Ramos (cell line): ENCODE measurements around the gene KLRK1.
"Not testable (repeated sequence)": the region's sequence is repeated elsewhere in the genome, so short reads cannot be mapped to it uniquely, and the experiment has no call there.

ENCODE experiments used
- in situ Hi-C: fragments of 300-500 bp; cut with MboI; formaldehyde crosslinking; loops from one replicate; pipeline ENCODE4 v1.14.3; 2022; ENCODE audit warnings: low sequenced_read_pairs; ENCODE audit not compliant: unreplicated experiment

KLRK1 gene

GRCh38 chr12:10389904-10390303 is at the start of gene KLRK1:
KLRK1 (minus strand) TSS chr12:10390041; CDS start chr12:10388810, 1,231 bp downstream.
- in situ Hi-C loops: loop anchor here (10.0 to 25.0 kb wide), 2 partner anchors 655 to 728 kb away; partner anchors contain the start of genes CLEC2D and CLECL1

- in situ Hi-C loops: not testable (repeated sequence)
Measured at GRCh38 chr12:10437601-10438000, 47.8 kb upstream of the KLRK1 start.

DNA sequence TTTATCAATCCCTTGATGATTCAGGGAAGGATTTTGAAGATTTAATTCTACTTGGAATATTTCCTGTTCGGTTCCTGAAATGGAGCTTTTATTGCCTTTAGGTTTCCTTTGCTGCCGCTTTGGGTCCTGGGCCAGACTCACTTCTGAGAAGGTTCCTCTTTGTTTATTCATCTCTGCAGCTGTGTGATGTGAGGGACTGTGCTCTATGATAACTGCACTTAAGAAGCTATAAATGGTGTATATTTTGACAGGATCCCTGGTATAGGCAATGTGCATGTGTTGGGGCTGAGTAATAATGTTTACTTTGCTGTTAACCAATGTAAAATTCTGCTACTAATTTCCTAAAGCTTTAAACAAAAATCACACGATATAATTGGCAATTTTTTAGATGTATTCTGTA is 46.0 kb upstream of the KLRK1 start, which contains the start of gene KLRC2:
Gene KLRC2, minus strand, starts transcription at position 195 of the 400 bp plus-strand sequence. Its CDS starts 24 bp downstream, at position 171.
- in situ Hi-C loops: not testable (repeated sequence)

GRCh38 chr12:10430623-10431022 is 40.8 kb upstream of the KLRK1 start:
- in situ Hi-C loops: not testable (repeated sequence)

DNA sequence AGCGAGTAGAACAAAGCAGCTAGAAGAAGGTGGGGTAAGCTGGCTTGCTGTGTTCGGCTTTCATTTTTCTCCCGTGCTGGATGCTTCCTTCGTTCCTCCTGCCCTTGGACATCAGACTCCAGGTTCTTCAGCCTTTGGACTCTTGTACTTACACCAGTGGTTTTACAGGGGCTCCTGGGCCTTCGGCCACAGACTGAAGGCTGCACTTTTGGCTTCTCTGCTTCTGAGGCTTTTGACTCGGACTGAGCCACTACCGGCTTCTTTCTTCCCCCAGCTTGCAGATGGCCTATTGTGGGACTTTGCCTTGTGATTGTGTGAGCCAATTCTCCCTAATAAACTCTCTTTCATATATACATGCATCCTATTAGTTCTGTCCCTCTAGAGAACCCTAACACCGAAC is 36.1 kb upstream of the KLRK1 start:
- in situ Hi-C loops: not testable (repeated sequence)

DNA sequence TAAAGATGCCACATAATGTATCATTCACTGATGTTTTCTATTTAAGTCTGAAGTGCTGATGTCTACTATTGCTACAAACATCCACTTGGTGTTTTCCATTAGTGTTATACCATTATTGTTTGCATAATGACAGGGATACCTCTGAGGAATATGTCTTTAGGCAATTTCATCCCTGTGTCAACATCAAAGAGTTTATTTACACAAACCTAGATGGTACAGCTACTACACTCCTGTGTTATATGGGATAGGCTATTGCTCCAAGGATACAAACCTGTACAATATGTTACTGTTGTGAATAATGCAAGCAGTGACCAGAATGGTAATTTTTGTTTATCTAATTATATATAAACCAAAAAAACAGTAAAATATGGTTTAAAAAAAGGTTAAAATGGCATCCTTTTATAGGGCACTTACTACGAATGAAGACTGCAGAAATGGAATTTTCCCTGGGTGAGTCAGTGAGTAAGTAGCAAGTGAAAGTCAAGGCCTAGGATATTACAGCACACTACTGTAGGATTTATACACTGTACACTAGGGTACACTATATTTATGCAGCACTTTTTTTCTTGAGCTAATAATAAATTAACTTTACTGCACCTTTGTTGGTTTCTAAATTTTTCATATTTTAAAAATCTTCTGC is 34.5 kb upstream of the KLRK1 start:
- in situ Hi-C loops: not testable (repeated sequence)

- in situ Hi-C loops: not testable (repeated sequence)
Measured at GRCh38 chr12:10422159-10422558, 32.3 kb upstream of the KLRK1 start.

GRCh38 chr12:10420334-10420733 is 30.5 kb upstream of the KLRK1 start, which contains the start of gene KLRC3:
KLRC3 (minus strand) TSS chr12:10420595; CDS start chr12:10420550, 45 bp downstream.
- in situ Hi-C loops: not testable (repeated sequence)

GRCh38 chr12:10409392-10409791 is 19.6 kb upstream of the KLRK1 start, which contains the start of gene KLRC4:
KLRC4 (minus strand) TSS chr12:10409757; CDS start chr12:10409575, 182 bp downstream.
- in situ Hi-C loops: no loop called here

GRCh38 chr12:10408842-10409241 is 19.0 kb upstream of the KLRK1 start:
- in situ Hi-C loops: no loop called here

GRCh38 chr12:10406725-10407124 is 16.9 kb upstream of the KLRK1 start:
- in situ Hi-C loops: no loop called here

DNA sequence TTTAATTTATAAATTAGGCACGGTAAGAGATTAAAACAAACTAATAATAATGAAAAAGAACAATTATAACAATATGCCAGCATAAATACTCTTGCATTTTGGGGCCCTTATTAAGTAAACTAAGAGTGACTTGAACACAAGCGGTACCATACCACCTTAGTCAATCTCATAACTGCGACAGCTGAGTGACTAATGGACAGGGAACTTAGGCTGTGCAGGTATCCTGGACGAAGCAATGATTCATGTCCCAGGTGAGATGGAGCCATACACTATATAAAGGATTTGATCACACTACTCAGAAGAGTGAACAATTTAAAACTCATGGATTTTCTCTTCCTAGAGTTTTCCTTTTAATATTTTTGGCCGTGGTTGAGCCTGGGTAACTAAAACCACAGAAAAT is 15.5 kb upstream of the KLRK1 start:
- in situ Hi-C loops: no loop called here

GRCh38 chr12:10404798-10405197 is 15.0 kb upstream of the KLRK1 start:
- in situ Hi-C loops: no loop called here

- in situ Hi-C loops: no loop called here
Measured at GRCh38 chr12:10400829-10401228, 11.0 kb upstream of the KLRK1 start.

DNA sequence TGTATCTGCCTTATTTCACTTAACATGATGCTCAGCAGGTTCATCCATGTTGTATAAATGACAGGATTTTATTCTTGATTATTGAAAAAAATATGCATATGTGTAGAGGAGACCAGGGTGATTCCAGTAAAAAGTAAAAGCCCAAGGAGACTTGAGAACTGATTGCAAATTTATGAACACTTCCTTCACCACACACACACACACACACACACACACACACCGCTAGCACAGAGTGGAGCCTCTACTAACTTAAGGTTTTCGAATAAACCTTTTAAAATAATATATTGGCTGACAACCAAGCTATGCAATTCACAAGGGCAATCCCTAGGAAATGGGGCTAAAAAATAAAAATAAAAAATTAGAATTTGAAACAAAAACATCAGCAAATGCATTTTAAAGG is 8.3 kb upstream of the KLRK1 start:
- in situ Hi-C loops: loop anchor here (5.0 to 25.0 kb wide), 2 partner anchors 159 to 736 kb away; partner anchors contain the start of gene CLEC2D

DNA sequence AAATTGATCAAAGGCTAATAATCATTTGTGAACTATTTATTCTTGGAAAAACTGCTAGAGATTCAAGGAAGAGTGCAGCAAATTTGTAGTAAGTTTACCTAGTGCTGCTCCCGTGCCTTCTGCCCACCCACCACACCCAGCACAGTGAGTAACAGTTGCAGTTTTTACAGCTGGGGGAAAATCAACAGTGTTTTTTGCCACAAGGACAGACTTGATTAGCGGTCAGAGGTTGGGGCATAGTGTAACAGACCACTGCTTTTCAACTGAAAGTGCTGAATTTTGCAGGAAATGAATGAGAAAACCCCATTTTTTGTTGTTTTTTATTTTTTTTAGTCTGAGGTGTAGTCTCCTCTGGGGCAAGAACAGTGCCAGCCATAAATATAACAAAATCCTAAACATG is 7.5 kb upstream of the KLRK1 start:
- in situ Hi-C loops: loop anchor here (5.0 to 25.0 kb wide), 2 partner anchors 160 to 735 kb away; partner anchors contain the start of gene CLEC2D

GRCh38 chr12:10396176-10396575 is 6.3 kb upstream of the KLRK1 start:
- in situ Hi-C loops: loop anchor here (5.0 to 25.0 kb wide), 2 partner anchors 161 to 734 kb away; partner anchors contain the start of gene CLEC2D

DNA sequence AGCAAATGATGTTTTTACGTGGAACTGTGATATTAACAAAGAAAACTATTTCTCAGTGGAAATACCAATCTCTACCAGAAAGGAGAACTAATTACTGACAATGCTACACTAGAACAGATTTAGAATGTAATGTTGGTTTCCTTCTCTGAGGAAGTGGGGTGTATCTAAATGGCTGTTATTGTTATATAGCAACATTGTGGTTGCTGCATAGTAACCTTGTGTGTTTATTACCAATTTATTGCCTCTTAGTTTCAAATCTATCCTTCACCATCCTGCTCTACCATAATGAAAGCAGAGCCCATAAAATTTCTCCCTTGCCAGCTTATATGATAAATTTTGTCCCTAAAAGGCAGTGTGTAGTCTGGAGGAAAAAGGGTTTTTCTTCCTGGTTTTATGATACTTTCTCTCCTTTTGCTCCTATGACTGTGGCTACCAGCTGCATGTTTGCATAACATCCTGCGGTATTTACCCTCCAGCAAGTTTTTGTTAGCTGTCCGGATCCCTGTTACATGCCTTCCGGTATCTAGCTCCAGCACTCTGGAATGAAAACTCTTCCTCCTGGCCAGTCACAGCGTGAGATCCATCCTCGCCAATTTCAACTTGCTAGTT is 5.7 kb upstream of the KLRK1 start:
- in situ Hi-C loops: loop anchor here (5.0 to 25.0 kb wide), 2 partner anchors 162 to 733 kb away; partner anchors contain the start of gene CLEC2D

DNA sequence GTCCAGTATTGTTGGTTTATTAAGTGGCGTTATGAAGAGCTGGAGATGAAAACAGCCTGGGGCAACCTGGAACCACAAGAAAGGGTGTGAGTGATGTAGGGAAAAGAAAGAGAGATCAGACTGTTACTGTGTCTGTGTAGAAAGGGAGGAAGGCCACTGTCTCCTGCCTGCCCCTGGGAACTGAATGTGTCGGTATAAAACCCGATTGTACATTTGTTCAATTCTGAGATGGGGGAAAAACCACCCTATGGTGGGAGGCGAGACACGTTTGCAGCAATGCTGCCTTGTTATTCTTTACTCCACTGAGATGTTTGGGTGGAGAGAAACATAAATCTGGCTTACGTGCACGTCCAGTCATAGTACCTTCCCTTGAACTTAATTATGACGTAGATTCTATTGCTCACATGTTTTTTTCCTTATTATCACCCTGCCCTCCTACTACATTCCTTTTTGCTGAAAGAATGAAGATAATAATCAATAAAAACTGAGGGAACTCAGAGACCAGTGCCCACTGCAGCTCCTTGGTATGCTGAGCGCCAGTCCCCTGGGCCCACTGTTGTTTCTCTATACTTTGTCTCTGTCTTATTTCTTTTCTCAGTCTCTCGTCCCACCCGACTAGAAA is 4.8 kb upstream of the KLRK1 start:
- in situ Hi-C loops: loop anchor here (5.0 to 25.0 kb wide), 2 partner anchors 163 to 732 kb away; partner anchors contain the start of gene CLEC2D

- in situ Hi-C loops: loop anchor here (25.0 kb wide), 1 partner anchor 731 kb away; the partner anchor contains the start of gene CLEC2D
Measured at GRCh38 chr12:10393291-10393690, 3.5 kb upstream of the KLRK1 start.
